Stimulated activated CD8-positive, alpha-beta memory T cell treated with anti-CD3 and anti-CD28 coated beads, Interleukin-7, amount 100 ng/mL, for 48 hours (primary cell): ENCODE results near the gene FGFR2.
"Not testable (repeated sequence)": the region's sequence is repeated elsewhere in the genome, so short reads cannot be mapped to it uniquely, and the experiment has no call there.

Source experiments
- DNase-seq, 2 donors: peaks; one replicate each; pipeline ENCODE4 v3.0.0-alpha.2; 2020; ENCODE audit warnings: low read depth in 1 of 2; ENCODE audit errors: extremely low read depth in 1 of 2

Gene FGFR2

DNA sequence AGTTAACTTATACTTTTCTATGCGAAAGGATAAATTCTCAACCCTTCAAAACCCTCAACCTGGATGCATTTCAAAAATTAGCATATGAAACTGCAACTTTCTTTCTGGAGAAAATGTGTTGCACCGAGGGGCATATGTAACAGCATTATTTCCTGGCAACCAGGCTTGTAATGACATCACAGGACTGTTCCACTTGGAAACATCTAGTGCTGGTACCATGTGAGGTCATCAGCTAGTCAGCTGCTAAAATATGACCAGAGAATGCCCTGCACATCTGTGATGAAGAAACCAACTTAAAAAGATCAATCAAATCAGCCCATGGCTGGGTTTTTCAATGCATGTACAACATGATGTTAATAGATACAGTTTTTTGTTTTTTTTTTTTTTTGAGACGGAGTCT lies 40.0 kb downstream of the FGFR2 start:
- DNase-seq = no peak

DNA sequence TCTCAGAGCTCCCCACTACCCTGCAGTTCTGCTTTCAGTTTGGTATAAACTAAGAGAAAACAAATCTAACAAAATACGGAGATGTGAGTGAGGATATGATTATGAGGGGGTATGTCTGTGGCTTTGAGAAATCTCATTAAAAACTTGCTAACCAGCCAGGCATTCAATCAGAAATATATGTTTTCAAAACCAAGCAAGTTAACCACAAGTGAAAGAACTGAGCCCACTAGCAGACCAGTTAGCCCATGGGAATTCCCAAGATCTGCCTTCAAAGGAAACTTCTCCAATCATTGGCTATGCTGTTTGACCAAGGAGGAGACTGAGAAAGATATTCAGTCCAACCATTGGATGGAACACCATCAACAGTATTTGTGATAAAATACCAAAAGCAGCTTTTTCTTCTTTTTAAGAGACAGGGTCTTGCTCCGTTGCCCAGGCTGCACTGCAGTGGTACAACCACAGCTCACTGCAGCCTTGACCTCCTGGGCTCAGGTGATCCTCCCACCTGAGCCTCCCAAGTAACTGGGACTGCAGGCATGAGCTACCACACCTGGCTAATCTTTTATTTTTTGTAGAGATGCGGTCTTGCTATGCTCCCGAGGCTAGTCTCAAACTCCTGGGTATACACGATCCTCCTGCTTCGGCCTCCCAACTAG lies 41.2 kb downstream of the FGFR2 start:
- no peak for DNase-seq

DNA sequence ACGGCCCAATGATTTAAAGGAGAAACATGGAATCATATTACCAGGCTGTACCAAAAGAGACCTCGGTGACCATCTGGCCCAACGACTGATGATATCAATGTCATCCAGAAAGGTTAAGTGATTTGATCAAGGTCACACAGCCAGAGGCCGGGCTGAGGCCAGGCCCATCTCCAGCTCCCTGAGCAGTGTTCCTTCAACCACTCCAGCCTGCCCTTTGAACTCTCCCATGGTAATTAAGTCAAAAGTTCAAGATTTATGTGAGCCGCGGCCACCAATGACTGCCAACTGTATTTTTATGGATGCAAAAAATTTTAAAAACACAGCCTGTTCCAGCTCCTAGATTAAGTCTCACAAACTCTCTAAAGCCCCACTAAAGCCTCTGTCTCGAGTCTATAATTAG lies 41.8 kb downstream of the FGFR2 start:
- no peak for DNase-seq

DNA sequence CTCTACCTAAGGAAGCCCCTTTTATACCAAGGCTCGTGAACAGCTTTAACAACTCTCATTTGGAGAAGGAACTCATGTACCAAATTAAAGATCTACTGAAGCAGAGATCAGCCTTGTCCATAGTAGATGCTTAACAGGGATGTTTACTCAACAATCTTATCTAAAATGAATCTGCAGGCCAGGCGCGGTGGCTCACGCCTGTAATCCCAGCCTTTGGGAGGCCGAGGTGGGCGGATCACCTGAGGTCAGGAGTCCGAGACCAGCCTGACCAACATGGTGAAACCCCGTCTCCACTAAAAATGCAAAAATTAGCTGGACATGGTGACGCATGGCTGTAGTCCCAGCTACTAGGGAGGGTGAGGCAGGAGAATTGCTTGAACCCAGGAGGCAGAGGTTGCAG lies 43.3 kb downstream of the FGFR2 start:
- DNase-seq = not testable (repeated sequence)

DNA sequence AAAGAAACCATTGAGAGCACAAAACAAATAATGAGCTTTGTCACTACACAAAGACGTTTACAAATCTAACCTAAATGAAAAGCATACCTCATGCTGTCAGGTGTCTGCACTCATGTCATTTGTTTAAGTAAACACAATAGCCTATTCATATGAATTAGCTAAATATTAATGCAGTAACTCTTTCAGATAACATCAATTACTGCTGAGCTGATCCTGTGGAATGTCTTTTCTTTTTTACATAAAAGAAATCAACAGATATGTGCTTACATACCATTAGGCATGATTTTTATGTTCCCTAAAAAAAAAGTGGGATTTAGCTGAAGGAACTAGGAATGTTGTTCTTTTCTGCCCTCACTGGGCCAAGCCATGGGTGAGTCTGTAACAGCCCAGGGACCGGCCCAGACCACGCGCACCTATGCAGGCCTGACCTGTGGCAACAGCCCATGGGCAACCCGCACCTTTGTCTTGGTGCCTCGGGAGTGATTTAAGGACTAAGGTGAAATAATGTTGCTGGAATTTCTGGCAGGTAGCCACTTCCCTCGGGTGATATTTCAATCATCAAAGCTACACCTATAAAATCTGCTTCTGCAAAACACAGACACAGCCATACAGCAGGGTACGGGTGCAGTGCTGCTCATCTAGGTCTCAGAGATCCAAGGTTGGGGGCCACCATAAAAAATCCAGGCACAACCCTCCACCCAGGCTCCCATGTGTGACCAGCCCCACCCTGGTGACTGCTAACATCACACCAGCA lies 44.6 kb downstream of the FGFR2 start:
- no peak for DNase-seq

DNA sequence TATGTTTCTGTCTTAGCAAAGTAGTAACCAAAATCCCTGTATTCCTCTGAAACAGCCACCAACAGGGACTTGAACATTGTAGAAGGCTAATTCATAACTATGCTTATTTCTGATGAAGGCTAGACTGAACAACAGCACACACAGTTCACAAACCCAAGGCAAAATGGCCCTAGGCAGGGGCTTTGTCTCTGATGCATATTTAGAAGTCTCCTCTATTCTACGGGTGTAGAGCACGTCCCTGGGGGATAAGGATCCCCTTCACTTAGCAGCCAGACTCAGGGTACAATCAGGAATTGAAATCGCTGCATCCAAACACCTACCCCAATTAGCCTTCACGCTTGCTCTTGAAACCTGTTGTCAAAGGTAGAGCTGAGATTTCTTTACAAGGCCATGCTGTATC lies 45.5 kb downstream of the FGFR2 start:
- DNase-seq = no peak

DNA sequence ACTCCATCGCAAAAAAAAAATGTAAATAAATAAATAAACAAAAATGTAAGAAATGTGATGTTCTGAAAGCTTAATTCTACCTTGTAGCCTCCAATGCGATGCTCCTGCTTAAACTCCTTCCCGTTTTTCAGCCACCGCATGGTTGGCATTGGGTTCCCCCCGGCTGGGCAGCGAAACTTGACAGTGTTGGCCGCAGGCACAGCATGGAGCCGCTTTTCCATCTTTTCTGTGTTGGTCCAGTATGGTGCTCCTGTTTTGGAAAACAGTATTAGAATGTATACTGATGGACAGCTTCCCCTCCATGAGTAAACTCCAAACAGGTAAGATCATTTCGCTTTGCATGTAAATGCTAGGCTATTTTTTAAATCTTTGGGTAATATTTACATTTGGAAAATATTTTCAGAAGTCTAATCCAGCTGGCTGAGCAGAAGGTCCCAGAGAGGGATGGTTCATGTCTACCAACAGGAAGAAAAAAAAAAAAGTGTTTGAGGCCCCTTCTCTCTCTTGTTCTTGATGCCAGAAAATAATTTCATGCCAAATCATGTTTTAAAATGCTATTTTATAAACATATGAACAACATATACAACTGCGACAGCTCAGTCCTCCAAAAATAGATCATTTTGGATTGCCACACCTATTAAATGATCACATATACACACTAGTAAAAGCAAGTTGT lies 46.9 kb downstream of the FGFR2 start:
- no peak for DNase-seq

DNA sequence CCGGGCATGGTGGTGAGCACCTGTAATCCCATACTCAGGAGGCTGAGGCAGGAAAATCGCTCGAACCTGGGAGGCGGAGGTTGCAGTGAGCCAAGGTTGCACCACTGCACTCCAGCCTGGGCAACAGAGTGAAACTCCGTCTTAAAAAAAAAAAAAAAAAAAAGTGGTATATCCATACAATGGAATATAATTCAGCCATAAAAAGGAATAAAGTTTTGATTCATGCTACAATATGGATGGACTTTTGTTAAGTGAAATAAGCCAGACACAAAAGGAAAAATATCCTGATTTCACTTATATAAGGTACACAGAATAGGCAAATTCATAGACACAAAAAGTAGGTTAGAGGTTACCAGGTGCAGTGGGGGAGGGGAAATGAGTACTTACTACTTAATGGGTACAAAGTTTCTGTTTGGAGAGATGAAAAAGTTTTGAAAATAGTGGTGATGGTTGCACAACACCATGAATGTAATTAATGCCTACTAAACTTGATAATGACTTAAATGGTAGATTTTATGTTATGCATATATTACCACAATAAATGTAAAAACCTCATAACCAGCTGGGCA lies 53.9 kb downstream of the FGFR2 start:
- no peak for DNase-seq

DNA sequence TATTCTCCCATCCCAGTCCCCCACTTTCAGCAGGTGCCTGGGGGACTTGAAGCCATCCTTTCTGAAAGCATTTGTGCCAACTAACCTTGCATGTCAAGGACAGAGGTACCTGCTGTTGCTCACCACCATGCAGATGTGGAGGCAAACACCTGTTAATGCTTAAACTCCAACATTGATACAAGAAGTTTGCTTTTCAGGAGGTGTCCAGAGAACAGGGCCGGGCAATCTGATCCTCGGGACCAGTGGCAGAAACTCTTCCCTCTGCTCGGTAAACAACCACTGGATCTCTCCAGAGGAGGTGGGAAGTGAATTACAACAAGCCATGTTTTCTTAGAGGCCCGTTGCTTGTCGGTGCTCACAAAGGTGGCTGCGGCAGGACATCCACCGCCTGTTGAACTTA lies 54.7 kb downstream of the FGFR2 start:
- no peak for DNase-seq

DNA sequence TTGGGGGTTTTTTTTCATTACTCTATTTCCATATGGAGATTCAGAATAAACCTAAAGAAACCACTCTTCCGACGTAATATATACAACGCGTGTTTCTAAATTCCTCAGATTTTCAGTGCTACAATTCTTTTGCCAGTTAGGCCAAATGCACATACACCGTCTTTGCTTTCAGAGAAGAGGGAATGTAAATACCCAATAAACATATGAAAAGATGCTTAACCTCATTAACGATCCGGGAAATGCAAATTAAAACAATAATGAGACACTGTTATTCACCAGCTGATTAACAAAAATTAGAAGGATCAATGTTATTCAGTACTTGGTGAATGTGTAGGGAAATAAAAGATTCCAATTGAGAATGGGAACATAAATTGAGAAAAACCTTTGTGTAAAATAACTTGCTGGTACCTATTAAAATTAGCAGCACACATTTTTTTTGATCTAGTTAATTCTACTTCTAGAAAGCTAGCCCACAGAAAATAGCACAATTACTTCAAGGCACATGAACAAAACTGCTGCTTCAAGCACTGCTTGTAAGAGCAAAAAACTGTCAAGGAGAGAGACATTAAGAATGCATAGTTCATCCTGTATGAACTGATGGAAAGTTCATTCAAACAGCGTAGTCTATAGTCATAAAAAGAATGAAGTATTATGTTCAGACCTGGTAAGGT lies 56.7 kb downstream of the FGFR2 start:
- DNase-seq = no peak

DNA sequence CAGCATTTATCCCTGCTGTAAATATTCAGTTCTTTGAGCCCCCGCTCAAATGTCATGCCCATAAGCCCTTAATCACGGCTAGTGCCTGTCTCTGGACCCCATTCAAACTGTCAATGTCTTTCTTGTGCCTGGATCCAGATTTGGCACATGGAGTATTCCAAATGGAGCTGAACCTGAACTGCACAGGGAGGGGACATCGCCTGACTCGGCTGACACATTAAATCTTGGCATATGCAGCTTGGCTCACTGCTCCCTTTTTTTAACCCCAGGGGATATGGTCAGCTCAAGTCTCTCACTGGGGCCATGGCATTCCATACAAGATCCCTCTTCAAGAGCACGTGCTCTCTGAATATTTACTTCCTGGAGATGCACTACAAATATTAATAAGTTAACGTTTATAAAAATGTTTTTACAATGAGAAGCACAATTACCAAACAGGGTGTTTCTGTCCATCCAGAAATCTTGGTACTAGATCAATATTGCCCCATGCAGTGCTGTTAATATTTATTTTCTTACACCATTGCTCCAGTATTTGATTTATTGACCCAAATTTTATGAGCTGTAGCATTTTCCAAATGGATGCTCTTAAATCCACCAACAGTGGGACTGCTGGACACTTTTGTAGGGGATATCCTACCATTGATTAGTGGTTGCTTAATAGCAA lies 57.4 kb downstream of the FGFR2 start:
- DNase-seq = no peak

DNA sequence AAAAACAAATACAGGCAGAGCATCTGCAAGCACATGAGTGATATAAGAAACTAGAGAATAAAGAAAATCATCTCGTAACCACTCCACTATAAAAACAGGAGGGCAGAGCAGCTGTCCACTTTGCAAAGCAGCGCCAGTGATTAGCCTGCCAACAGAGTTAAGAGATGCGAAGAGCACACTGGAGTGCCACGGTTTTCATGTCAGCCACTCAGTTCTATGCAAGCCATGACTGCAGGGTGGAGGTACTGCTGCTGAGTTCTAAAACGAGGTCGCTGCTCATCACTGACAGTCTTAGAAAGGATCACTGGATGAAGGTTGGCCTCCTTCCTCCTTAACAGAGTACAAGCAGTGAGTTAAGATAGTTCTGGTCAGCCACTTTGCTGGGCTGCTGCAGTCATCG lies 58.5 kb downstream of the FGFR2 start:
- no peak for DNase-seq

DNA sequence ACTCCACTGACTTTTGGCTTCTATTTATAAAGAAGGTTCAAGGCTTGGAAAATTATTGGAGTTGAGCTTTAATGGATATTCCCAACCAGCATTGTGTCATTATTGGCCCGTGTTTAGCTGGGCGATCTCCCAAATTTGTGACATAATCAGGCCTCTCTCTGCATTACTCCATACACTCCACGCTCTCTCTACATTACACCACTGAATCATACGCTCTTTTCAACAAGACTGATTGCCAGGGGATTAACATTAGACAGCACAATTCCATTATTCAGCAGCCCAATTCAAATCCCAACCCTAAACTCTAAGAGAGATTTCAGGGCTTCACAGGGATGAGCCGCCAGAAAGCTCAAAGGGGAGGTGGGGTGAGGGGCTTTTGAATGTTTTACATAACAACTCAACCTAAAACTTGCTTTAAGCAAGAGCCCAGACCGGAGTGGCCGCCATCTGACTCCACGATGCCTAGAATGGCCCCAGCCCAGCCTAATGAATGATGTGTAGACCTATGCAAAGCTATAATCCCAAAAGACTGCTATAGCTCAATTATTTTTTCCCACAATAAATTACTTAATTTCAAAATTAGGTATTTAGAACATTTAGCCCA lies 61.8 kb downstream of the FGFR2 start:
- no peak for DNase-seq

DNA sequence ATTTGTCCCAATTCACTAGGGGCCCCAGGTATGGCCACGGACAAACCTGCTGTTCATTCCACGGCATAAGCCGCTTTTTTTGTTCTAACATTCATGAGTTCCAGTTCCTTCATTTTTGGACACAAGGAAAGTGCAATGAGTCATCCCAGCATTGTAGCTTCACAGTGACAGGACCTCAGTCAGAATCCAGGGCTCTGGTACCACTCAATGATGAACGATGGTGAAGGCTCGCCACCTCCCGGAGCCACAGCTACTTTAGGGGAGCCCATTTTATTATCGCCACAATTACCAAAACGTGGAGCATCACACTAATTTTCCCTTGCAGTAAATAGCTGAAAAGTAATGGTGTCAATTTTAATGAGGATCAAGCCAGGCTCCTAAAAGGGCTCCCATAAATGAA lies 62.9 kb downstream of the FGFR2 start:
- no peak for DNase-seq

DNA sequence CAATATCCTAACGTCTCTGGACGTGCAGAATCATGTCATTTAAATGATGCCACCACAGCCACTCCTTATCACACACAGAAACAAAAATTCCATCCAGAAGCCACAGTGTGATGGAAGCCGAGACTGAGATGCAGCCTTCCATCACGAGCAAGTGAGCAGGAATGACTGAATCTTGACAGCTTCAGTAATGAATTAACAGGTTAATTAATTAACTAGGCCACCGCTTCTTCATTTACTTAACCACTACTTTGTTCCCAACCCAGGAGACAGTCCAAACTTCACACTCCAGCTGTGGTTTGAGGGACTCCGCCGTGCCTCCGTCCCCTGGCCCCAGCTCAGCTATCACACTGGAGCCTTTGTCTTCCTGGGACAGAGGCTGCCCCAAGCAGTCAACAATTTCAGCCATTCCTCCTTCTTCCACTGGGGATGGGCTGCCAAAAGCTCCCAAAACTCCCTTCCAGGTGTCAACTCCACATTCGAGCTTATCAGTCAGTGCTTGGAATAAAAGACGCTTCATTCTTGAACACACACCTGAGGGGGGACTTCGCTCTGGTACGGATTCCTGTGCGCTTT lies 65.9 kb downstream of the FGFR2 start:
- DNase-seq = no peak

DNA sequence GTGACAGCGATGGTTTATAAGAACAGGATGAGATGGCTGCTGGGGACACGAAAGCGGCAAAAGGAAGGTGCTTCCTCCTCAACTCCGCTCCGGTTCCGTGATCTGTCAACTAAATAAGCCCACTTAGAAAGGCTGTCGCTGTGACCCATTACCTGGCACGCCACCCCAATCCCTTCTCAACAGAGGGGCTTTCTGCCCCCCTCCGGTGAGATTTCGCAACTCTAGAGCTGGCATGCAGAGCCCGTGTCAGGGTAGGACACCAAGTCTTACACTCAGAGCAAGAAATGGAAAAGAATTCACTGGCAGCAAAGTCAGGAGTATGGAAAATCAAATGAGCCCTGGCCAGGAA lies 66.4 kb downstream of the FGFR2 start:
- no peak for DNase-seq

DNA sequence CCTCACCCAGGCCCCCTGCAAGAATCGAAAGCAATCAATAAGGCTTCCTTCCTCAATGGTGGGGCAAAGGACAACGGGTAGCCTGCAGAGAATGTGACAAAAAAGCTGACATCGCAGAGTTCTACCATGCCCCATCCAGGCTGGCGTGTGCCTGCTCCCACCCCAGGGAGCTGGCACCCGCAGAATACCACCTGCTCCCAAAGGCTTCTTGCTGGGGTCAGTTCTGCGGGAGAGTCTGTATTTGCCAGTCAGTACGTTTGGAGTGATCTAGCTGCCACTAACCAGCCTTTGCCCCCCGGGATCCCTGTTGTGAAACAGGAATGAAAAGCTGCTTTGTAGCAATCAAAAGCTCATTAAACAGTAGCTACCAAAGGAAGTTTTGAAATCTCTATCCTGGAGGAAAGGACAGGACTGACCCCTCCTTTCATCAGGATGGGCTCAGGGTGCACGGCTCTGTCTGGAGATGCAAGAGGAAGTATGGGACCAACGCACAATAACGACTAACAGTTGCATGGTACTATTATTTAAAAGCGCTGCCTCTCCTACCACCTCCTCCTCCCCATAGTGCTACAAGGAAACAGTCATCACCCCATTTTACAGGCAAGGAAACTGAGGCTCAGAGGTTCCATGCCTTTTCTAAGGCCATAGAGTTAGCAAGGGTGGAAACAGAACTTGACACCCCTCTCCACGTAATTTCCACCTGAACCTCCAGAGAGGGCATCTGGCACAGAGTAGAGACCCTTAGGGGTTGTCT lies 67.0 kb downstream of the FGFR2 start:
- DNase-seq = no peak

DNA sequence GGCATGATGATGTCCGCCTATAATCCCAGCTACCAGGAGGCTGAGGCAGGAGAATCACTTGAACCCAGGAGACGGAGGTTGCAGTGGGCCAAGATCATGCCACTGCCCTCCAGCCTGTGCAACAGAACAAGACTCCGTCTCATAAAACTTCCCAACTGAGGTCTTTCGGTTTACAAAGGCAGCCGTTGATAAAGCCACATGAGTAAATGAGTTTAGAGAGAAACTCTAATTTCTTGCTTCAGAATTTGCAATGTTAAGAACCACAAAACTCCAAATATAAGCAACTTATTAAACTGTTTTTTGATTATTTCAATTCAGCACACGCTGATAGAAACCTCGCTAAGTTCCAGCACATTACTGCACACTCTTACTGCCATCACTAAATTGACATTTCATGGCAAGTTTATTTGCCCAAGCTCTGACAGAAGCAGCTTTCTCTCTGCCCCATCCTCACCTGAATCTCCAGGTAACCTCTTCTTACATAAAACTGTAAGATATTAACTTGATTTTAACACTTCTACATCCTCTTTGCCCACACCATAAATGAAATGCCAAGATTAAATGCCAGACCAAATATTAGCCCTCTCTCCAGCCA lies 67.7 kb downstream of the FGFR2 start:
- DNase-seq = no peak

DNA sequence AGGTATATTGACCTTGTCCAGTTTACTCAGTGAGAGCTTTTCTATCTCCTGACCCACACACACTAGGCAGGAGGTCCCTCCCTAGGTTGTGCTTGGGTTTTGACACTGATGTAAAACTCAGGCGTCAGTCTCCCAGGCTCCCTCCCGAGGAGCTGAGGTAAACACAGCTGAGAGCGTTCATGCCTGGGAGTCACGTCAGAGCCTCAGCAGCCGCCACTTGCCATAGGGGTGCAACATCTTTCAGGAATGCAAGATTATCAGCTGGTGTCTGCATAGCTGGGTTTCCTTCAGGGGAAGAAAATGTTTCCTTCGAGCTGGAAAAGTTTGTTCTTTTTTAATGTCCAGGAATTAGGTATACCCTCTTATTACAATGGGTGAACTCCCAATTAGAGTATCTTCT lies 70.6 kb downstream of the FGFR2 start:
- no peak for DNase-seq
